HG03045 (cell line): ENCODE results near the gene SZT2.
"Not testable (repeated sequence)": the region's sequence is repeated elsewhere in the genome, so short reads cannot be mapped to it uniquely, and the experiment has no call there.

ENCODE experiments used
- ATAC-seq: cut with Tn5 transposase; IDR thresholded peaks from one replicate; pipeline ENCODE4 v1.9.1; 2021; ENCODE audit warnings: mild to moderate bottlenecking, moderate library complexity; ENCODE audit not compliant: unreplicated experiment

Gene SZT2

GRCh38 chr1:43452789-43453441 is 63.2 kb downstream of the SZT2 start:
- no peak for ATAC-seq

- peak; percentile 49 for ATAC-seq
Observed at GRCh38 chr1:43453442-43454269, 64.0 kb downstream of the SZT2 start, which contains the start of gene HYI. Gene HYI (minus strand): TSS chr1:43453931. CDS start chr1:43453793, 138 bp downstream.

- peak; percentile 74 for ATAC-seq
Observed at GRCh38 chr1:43454270-43455011, 64.7 kb downstream of the SZT2 start.

GRCh38 chr1:43455213-43455889 is 65.7 kb downstream of the SZT2 start:
- ATAC-seq = no peak

- ATAC-seq = not testable (repeated sequence)
Observed at GRCh38 chr1:43458379-43458778, 68.7 kb downstream of the SZT2 start.

GRCh38 chr1:43460988-43461693 is 71.4 kb downstream of the SZT2 start:
- no peak for ATAC-seq

- ATAC-seq = no peak
Observed at GRCh38 chr1:43463479-43463878, 73.8 kb downstream of the SZT2 start.

- ATAC-seq = no peak
Observed at GRCh38 chr1:43464681-43465504, 75.2 kb downstream of the SZT2 start.

- no peak for ATAC-seq
Observed at GRCh38 chr1:43465505-43466067, 75.9 kb downstream of the SZT2 start.

GRCh38 chr1:43466403-43466802 is 76.7 kb downstream of the SZT2 start:
- no peak for ATAC-seq

- no peak for ATAC-seq
Observed at GRCh38 chr1:43468414-43468813, 78.7 kb downstream of the SZT2 start.

- ATAC-seq = no peak
Observed at GRCh38 chr1:43469932-43470331, 80.2 kb downstream of the SZT2 start.

GRCh38 chr1:43472087-43472462 is 82.4 kb downstream of the SZT2 start:
- ATAC-seq = no peak

GRCh38 chr1:43472463-43473151 is 82.9 kb downstream of the SZT2 start:
- ATAC-seq = not testable (repeated sequence)

GRCh38 chr1:43473463-43473862 is 83.8 kb downstream of the SZT2 start:
- no peak for ATAC-seq

- ATAC-seq = not testable (repeated sequence)
Observed at GRCh38 chr1:43475611-43476401, 86.1 kb downstream of the SZT2 start.

- no peak for ATAC-seq
Observed at GRCh38 chr1:43477716-43478115, 88.0 kb downstream of the SZT2 start.

GRCh38 chr1:43479414-43479813 is 89.7 kb downstream of the SZT2 start:
- no peak for ATAC-seq
